Hematopoietic multipotent progenitor cell (in vitro differentiated cells): ENCODE measurements around the gene PRKAG3. TPM values are rescaled to one million over a fixed set of nuclear protein-coding genes. Genes with fewer than 3 reads are reported as not detected.
A peak's percentile ranks its signal among the peaks of the same experiment; 100 is the strongest.
"Not testable (repeated sequence)": the region's sequence is repeated elsewhere in the genome, so short reads cannot be mapped to it uniquely, and the experiment has no call there.

Experiments
- DNase-seq, 3 donors: peaks; one replicate each; pipeline ENCODE4 v3.0.0-alpha.2; 2011 to 2015; ENCODE audit warnings: low read depth in 2 of 3, low spot score in 2 of 3
- total RNA-seq: library from RNA; depleted of rRNA; stranded (reverse); fragments of >200 nt; gene quantifications from one replicate; pipeline ENCODE4 v1.2.3, GENCODE V29; 2012

Gene PRKAG3
- total RNA-seq, 1 donor = not detected

DNA sequence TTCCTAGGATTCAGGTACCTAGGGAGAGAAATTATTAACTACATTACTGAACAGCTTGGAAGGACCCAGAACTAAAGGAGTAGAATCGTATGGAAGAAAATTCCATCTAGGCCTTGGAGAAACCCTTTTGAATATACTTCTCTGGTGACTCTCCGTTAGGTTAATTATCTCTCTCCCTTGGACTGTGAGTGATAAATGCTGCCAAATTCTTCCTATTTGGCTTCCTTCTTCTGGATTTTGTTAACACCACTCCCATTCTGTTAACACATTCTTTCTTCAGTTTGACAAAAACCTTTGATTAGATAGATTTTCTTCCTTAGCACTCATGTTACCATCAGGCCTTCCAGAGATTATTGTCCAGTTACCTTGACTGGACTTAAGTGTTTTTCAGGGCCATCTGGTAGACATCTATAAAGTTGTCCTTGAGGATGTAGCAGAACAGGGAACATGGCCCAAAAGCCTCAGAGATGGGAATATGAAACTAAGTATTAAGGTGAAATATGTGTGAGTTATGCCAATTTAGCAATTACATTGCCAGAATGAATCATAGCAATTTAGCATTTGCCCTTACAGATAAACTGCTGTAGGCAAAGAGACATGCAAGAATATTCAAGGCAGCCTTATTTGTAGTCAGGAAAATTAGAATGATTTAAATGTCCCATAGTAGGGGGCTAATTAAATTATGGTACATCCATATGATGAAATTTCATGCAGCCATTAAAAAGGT lies 42.9 kb downstream of the PRKAG3 start:
- no peak for DNase-seq

DNA sequence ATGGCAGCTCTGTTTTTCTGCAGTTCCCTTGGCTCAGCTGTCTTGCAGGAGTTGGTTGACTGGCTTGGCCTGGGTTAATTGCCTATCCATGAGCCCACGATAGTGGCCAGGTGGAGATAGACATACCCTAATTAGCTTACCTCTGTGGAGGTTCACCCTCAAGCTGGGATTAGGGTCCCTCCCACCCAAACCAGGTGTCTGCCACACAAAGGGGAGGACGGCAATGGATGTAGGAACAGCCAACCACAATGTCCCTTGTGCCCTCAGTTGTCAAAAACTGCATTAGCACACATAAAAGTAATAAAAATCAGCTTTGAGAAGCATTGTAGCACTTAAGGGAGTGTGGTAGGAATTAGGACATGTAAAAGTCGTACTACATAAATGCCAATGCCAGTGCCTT lies 45.5 kb downstream of the PRKAG3 start:
- no peak for DNase-seq

DNA sequence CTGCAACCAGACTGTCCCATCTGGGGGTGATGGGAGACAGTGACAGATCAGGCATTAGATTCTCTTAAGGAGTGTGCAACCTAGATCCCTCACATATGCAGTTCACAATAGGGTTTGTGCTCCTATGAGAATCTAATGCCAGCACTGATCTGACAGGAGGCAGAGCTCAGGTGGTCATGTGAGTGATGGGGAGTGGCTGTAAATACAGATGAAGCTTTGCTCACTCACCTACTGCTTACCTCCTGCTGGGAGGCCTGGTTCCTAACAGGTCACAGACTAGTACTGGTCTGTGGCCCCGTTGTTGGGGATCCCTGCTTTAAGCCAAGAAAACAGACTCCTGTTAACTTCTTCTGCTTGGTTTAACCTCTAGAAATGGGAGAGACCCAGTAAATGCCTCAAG lies 46.5 kb downstream of the PRKAG3 start:
- DNase-seq = no peak

DNA sequence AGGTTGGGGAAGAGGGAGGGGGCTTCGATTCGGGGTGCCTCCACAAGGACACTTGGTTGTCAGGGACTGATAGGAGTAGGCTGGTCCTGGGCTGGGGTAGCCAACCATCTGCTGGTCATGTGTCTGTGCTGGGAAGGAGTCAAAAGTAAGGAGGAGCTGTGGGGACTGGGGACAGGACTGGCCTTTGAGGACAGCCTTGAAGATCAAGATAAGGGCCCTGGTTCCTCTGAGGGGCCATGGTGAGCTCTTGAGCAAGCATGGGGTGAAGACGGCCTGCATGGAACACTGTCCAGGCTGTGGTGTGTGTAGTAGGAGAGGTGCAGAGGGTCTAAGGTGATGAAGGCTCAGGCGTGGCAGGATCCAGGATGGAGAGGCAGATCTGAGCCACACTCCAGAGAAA lies 47.9 kb downstream of the PRKAG3 start:
- no peak for DNase-seq

DNA sequence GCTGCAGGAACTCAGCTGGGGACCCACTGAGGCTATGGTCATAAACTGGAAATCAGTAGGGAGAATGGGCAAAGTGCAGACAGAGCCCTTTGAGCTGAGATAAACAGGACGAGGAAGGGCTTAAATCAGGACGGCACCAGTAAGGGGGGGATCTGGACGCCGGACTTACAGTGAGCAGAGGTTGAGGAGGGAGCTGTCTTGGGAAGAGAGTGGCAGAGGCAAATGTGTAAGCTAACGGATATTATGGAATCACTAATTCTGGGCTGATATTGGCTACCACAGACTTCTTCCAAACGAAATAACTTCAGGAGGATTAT lies 49.1 kb downstream of the PRKAG3 start:
- DNase-seq = no peak

DNA sequence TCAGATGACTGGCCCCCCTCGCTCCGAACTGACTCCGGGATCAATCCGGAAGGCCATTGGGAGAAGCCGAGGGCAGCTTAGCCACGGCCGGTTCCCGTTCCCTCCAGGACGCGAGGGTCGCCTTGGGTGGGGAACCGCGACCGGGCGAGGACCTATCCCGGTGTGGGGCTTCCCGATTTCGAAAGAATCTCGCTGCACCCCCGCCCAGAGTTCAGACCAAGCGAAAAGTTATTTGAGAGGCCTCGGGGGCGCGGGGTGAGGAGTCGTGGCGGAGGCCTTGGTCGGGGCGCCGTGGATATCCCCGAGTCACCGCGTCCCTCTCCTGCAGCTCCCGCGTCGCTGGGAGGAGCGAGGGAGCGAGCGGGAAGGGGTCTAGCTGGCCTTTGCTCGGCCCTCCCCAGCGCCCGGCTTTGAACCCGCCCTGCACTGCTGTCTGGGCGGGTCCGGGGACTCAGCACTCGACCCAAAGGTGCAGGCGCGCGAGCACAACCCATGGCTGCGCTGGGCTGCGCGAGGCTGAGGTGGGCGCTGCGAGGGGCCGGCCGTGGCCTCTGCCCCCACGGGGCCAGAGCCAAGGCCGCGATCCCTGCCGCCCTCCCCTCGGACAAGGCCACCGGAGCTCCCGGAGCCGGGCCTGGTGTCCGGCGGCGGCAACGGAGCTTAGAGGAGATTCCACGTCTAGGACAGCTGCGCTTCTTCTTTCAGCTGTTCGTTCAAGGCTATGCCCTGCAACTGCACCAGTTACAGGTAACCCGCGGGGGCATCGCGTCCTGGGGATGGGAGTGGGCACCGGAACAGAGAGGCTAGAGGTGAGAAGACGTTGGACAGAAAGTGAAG lies 49.7 kb downstream of the PRKAG3 start, which contains the start of gene CYP27A1:
TSS of gene CYP27A1 (plus strand) at position 457 of the 837 bp plus-strand sequence. CDS start at position 493, 36 bp downstream.
- peak in 1 of 3 donors; percentile 23 for DNase-seq

DNA sequence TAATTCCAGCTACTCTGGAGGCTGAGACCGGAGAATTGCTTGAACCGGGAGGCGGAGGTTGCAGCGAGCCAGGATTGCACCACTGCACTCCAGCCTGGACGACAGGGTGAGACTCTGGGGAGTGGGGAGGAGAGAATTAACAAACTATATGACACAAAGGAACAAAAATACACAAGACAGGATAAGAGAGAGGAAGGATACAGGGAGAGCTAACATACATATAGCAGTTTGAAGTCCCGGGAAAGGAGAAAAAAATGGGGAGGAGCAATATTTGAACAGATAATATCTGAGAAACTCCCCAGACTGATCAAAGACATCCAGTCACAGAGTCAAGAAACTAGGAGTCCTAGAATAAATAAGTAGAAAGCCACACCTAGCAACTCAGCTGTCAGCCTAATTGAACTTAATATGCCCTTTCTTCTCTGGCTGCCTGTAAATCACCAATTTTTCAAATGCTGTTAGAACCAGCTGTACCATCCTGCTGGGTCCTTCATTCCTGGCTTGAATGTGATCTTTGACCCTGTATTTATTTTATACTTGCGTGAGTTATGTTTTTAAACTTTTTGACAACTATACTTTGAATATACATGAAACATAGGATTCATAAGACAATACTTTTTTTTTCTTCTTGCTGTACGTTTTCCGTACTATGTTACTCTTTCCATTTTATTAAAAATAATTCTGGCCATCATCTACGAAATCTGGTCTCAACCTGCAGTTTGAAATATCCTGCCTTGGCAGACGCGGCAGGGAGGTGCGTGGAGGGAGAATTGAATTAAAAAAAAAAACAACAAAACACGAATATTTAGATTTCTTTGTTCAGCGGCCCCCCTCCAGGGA lies 50.5 kb downstream of the PRKAG3 start:
- no peak for DNase-seq

DNA sequence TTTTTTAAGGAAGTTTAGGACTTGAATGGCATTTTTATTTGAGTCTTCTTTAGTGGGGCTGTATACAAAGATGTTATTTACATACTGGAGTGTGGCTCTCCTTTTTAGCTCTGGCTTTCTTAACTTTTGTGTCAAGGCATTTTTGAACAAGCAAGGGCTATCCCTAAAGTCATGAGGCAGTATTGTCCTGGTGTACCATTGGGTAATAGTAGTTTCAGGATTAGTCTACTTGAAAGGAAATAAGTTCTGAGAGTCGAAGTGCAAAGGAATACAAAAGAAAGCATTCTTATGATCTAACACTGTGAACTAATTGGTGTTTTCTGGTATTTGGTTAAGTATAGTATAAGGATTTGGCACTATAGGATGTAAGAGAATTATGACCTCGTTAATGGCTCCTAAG lies 51.6 kb downstream of the PRKAG3 start:
- no peak for DNase-seq

DNA sequence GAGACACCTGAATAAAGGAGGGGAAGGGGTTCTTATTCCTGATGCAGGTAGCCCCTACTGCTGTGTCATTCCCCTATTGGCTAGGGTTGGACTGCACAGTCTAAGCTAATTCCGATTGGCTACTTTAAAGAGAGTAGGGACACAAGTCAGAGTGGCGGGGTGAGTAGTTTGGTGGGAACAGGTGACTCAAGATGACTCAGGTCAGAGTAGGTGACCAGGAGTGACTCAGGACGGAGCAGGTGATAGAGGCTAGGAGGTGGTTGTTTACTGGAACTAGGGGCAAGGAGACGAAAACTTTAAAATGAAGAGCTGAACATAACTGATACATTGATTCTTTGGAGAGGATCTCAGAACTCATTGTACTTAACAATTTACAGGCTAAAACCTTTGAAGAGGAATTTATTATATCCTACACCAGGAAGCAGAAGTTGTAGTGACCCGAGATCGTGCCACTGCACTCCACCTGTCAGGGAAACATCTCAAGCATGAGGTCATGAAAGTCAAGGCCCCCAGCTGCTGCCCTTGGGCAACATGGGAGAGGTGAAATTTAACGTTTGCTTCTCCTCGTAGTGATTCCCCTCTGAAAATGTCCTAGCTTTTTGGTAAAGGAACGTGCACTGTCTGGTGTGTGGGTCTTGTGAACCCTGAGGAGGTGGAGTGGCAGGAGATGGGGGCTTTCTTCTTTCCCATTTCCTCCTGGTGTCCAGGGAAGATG lies 54.2 kb downstream of the PRKAG3 start:
- DNase-seq = no peak

DNA sequence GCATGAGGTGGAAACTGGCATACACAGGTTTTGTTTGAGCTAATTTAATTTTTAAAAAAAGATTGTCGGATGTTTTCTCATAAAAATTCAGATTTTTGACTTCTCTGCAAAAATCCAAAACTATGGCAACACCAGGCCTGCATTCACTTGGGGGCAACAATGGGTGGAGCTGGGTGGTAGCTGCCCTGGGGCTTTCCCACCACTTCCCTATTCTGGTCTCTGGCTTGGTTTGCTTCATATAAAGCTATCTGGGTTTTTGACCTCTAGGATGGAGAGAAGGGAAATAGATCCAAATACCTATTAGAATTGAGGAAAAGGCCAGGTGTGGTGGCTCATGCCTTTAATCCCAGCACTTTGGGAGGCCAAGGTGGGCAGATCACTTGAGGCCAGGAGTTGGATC lies 55.1 kb downstream of the PRKAG3 start:
- no peak for DNase-seq

DNA sequence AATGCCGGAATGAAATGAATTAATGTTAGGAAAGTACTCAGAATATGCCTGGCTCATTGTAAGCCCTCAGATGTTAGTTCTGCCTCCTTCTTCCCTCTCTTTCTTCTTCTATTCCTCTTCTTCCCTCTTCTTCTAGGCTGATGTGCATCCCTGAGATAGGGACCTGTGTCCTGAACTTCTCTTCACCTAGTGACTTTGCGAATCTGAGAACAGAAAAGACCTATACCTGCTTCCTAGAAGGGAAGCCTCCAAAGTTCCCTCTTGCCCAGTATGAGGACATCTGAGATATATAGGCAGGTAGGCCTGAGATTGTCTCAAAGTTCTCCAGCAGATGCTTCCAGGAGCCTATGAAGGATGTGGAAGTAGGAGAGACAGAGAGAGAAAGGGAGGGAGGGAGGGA lies 57.7 kb downstream of the PRKAG3 start:
- no peak for DNase-seq

DNA sequence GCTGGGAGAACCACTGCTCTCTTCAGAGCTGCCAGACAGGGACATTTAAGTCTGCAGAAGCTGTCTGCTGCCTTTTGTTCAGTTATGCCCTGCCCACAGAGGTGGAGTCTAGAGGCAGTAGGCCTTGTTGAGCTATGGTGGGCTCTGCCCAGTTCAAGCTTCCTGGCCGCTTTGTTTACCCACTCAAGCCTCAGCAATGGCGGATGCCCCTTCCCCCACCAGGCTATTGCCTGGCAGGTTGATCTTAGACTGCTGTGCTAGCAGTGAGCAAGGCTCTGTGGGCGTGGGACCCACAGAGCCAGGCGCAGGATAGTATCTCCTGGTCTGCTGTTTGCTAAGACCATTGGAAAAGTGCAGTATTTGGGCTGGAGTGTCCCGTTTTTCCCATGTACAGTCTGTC lies 58.8 kb downstream of the PRKAG3 start:
- DNase-seq = not testable (repeated sequence)

Other genes with a start within 250 kb of the PRKAG3 start
- 0.27 TPM for gene PLCD4, start 223.9 kb downstream of the PRKAG3 start, total RNA-seq
- 32.9 TPM for gene ZNF142, start 172.2 kb downstream of the PRKAG3 start, total RNA-seq
- 33.4 TPM for gene BCS1L, start 172.1 kb downstream of the PRKAG3 start, total RNA-seq
- 22.4 TPM for gene RNF25, start 159.8 kb downstream of the PRKAG3 start, total RNA-seq
- 18.0 TPM for gene STK36, start 159.7 kb downstream of the PRKAG3 start, total RNA-seq
- gene TTLL4, start 121.0 kb downstream of the PRKAG3 start, total RNA-seq = 12.1 TPM
- 0.27 TPM for gene CYP27A1, start 49.7 kb downstream of the PRKAG3 start, total RNA-seq
- 0.27 TPM for gene WNT6, start 28.0 kb upstream of the PRKAG3 start, total RNA-seq
- 1.1 TPM for gene WNT10A, start 49.0 kb upstream of the PRKAG3 start, total RNA-seq
- gene CDK5R2, start 127.9 kb upstream of the PRKAG3 start, total RNA-seq = under 0.01 TPM
- not detected for gene FEV, start 153.4 kb upstream of the PRKAG3 start, total RNA-seq
- gene CRYBA2, start 161.6 kb upstream of the PRKAG3 start, total RNA-seq = not detected
- not detected for gene CFAP65, start 209.7 kb upstream of the PRKAG3 start, total RNA-seq
- gene IHH, start 229.1 kb upstream of the PRKAG3 start, total RNA-seq = 0.27 TPM